ENCODE measurements around the gene DYNC1I1. TPM values are rescaled to one million over a fixed set of nuclear protein-coding genes. Genes with fewer than 3 reads are reported as not detected.

Gene DYNC1I1
- total and polyA plus RNA-seq, 2 of the 4 experiments (the other 2 are of a cell fraction), result under 0.01 to 0.15 TPM

DNA sequence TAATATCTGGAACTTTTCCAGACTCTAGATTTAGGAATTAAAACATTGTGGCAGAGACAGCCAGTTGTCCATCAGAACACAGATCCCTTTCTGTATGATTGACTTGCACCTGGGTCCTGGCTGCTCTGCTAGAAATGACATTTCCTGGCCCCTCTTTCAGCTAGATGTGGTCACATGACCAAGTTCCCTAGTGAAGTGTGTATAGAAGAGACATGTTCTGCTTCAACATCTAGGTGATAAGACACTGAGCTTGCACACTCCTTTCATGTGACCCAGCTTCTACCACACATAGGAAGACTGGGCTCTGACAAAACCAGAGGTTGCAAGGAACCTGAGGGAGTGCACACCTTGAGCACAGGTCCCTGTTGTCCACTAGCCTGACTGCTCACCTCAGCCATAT, 22.8 kb upstream of the DYNC1I1 start:
- H4K91ac ChIP-seq (ENCODE audit: insufficient read depth, low read depth, low read length), result no peak overlapping the region
- BruUV-seq (replicated peaks), result no TSS peak
- TF ChIP-seq MXI1 (IDR thresholded peaks at IDR 0.05; ENCODE audit: borderline replicate concordance, low read depth, low read length) (no peak), RFX5 (IDR thresholded peaks at IDR 0.05; ENCODE audit: low read depth, low read length) (no peak), POLR2A (IDR thresholded peaks at IDR 0.05; ENCODE audit: low read depth, low read length) (no peak), NFE2L2 (IDR thresholded peaks at IDR 0.05; ENCODE audit: low read depth, low read length) (no peak), CEBPB (IDR thresholded peaks at IDR 0.05; ENCODE audit: low read depth, low read length) (no peak)
- no peaks in the 10 kb centered on the region for H3K36me3 ChIP-seq (ENCODE audit: control insufficient read depth, insufficient read depth, low read length)
- no peak overlapping the region for H2BK120ac ChIP-seq (ENCODE audit: low read depth, low read length)
- no peaks in the 10 kb centered on the region for H4K20me1 ChIP-seq (ENCODE audit: insufficient read depth, low read length)
- H4K8ac ChIP-seq (ENCODE audit: low read depth in 2 of 2, low read length in 2 of 2), result no peak overlapping the region
- no peaks in the 10 kb centered on the region for H3K9me3 ChIP-seq (ENCODE audit: control insufficient read depth, insufficient read depth, low read length)
- H3K27me3 ChIP-seq (ENCODE audit: control insufficient read depth, insufficient read depth, low read length), result no peaks in the 10 kb centered on the region
- H2AK9ac ChIP-seq (replicated peaks; ENCODE audit: low read depth, low read length, poor library complexity), result no peak overlapping the region
- H2BK15ac ChIP-seq (ENCODE audit: low read depth, low read length), result no peak overlapping the region
- no peak overlapping the region for H2BK20ac ChIP-seq (ENCODE audit: low read depth, low read length)
- ChIA-PET POLR2A (ENCODE audit: unreplicated experiment) (no interaction called here), CTCF (no interaction called here)
- H3K4me2 ChIP-seq (ENCODE audit: low read depth, low read length), result no peak overlapping the region
- H3K14ac ChIP-seq (replicated peaks; ENCODE audit: low read depth, low read length), result no peak overlapping the region
- no peak overlapping the region for H2AFZ ChIP-seq (replicated peaks; ENCODE audit: low read length, poor library complexity)
- ATAC-seq (ENCODE audit: low read depth), result no peak
- H3K9ac ChIP-seq (ENCODE audit: low read depth, low read length), result no peak overlapping the region
- H3K56ac ChIP-seq (ENCODE audit: extremely low read depth, insufficient read depth, low read length), result no peak overlapping the region
- H3K4ac ChIP-seq (ENCODE audit: low read depth, low read length), result no peak overlapping the region
- intact Hi-C loops (cut with micrococcal nuclease), result no loop called here
- no peak overlapping the region for H3K18ac ChIP-seq (ENCODE audit: low read depth, low read length)
- H3K27ac ChIP-seq (ENCODE audit: insufficient read depth, low read length), result no peak overlapping the region
- H3K9me1 ChIP-seq (ENCODE audit: insufficient read depth, low read length), result no peaks in the 10 kb centered on the region
- no peak overlapping the region for H2AK5ac ChIP-seq (ENCODE audit: low read depth, low read length)
- no peak overlapping the region for H2BK5ac ChIP-seq (ENCODE audit: low read depth, low read length, poor library complexity, severe bottlenecking)
- H3K4me3 ChIP-seq (ENCODE audit: insufficient read depth, low read depth, low read length), result no peak overlapping the region
- dilution Hi-C loops (cut with HindIII; ENCODE audit: low sequenced_read_pairs, unreplicated experiment), result no loop called here
- in situ Hi-C loops (cut with MboI; ENCODE audit: low sequenced_read_pairs), result no loop called here
- DNase-seq, result no peak
- H3K4me1 ChIP-seq (ENCODE audit: control insufficient read depth, insufficient read depth, low read length), result no peaks in the 10 kb centered on the region
- no peak overlapping the region for H4K5ac ChIP-seq (ENCODE audit: low read depth, low read length)
- no peak overlapping the region for H3K23ac ChIP-seq (ENCODE audit: low read depth, low read length)
- H3K79me1 ChIP-seq (ENCODE audit: low read depth in 1 of 2, low read length in 2 of 2), result no peaks in the 10 kb centered on the region
